Suprapubic skin (tissue), 4 donors: ENCODE data around the gene ZNF300. TPM values are rescaled to one million over a fixed set of nuclear protein-coding genes. Genes with fewer than 3 reads are reported as not detected.

ENCODE experiments used
- DNase-seq, 2 donors: peaks; one replicate each; pipeline ENCODE4 v3.0.0-alpha.2; 2019; ENCODE audit warnings: low spot score in 2 of 2
- H3K27ac ChIP-seq: fragments of 200-600 bp; sonication (generic); one replicate; pipeline ENCODE4 v1.5.1; 2019
- H3K27me3 ChIP-seq: fragments of 200-600 bp; sonication (generic); one replicate; pipeline ENCODE4 v1.5.1; 2019
- H3K36me3 ChIP-seq: fragments of 200-600 bp; sonication (generic); one replicate; pipeline ENCODE4 v1.5.1; 2019
- H3K4me1 ChIP-seq: fragments of 200-600 bp; sonication (generic); one replicate; pipeline ENCODE4 v1.5.1; 2019
- H3K4me3 ChIP-seq: fragments of 200-600 bp; sonication (generic); one replicate; pipeline ENCODE4 v1.5.1; 2019; ENCODE audit warnings: mild to moderate bottlenecking
- H3K9me3 ChIP-seq: fragments of 200-600 bp; sonication (generic); one replicate; pipeline ENCODE4 v1.5.1; 2019
- EP300 ChIP-seq: sonication (generic); formaldehyde crosslinking; IDR thresholded peaks from one replicate; pipeline ENCODE4 v1.6.1; 2017; ENCODE audit warnings: antibody characterized with exemption
- POLR2A ChIP-seq, 2 donors: fragments of 450-650 bp; IDR thresholded peaks; one replicate each; pipeline ENCODE4 v1.6.1; 2017; ENCODE audit warnings: antibody characterized with exemption in 2 of 2, mild to moderate bottlenecking in 2 of 2, moderate library complexity in 2 of 2
- POLR2AphosphoS5 ChIP-seq, 3 donors: sonication (generic); formaldehyde crosslinking; IDR thresholded peaks; one replicate each; pipeline ENCODE4 v1.6.1; 2017; ENCODE audit warnings: antibody characterized with exemption in 3 of 3
- WGBS: methylation state at CpG from one replicate; pipeline ENCODE4 v1.1.5; 2018; 5-methylcytosine and 5-hydroxymethylcytosine counted together
- total RNA-seq, 4 donors: library from RNA; depleted of rRNA; stranded (reverse); fragments of >200 nt; gene quantifications; one replicate each; pipeline ENCODE4 v1.1.0, GENCODE V29; 2016
- TF ChIP-seq, protein P1 (sequence below), 2 donors: fragments of 200-600 bp in 1 of 2; fragments of 450-650 bp in 1 of 2; sonication (generic) in 1 of 2; IDR thresholded peaks; one replicate each; pipeline ENCODE4 v1.5.1; 2016 to 2019; ENCODE audit warnings: antibody characterized with exemption in 2 of 2, mild to moderate bottlenecking in 1 of 2, moderate library complexity in 1 of 2

ZNF300 gene
- total RNA-seq, 4 donors from 2014 or later, result 2.1 to 5.1 (median 3.3) TPM

- peaks cover 61% of the 10 kb centered on the region for H3K9me3 ChIP-seq
- H3K36me3 ChIP-seq, result peaks cover 6% of the 10 kb centered on the region
- no peak overlapping the region for H3K27ac ChIP-seq
- H3K27me3 ChIP-seq, result no peaks in the 10 kb centered on the region
- no peak for DNase-seq
- no peaks in the 10 kb centered on the region for H3K4me1 ChIP-seq
- TF ChIP-seq POLR2AphosphoS5 (IDR thresholded peaks at IDR 0.05), result no peak
- no peak for TF ChIP-seq POLR2A (IDR thresholded peaks at IDR 0.05)
- TF ChIP-seq, protein P1, sequence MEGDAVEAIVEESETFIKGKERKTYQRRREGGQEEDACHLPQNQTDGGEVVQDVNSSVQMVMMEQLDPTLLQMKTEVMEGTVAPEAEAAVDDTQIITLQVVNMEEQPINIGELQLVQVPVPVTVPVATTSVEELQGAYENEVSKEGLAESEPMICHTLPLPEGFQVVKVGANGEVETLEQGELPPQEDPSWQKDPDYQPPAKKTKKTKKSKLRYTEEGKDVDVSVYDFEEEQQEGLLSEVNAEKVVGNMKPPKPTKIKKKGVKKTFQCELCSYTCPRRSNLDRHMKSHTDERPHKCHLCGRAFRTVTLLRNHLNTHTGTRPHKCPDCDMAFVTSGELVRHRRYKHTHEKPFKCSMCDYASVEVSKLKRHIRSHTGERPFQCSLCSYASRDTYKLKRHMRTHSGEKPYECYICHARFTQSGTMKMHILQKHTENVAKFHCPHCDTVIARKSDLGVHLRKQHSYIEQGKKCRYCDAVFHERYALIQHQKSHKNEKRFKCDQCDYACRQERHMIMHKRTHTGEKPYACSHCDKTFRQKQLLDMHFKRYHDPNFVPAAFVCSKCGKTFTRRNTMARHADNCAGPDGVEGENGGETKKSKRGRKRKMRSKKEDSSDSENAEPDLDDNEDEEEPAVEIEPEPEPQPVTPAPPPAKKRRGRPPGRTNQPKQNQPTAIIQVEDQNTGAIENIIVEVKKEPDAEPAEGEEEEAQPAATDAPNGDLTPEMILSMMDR (IDR thresholded peaks at IDR 0.05), result no peak
- TF ChIP-seq EP300, result no peak
- H3K4me3 ChIP-seq, result no peak overlapping the region
Measured at GRCh38 chr5:150931368-150931965, 26.7 kb upstream of the ZNF300 start.

- peaks cover 10% of the 10 kb centered on the region for H3K9me3 ChIP-seq
- no peak for DNase-seq
- no peak overlapping the region for H3K27ac ChIP-seq
- TF ChIP-seq POLR2A (IDR thresholded peaks at IDR 0.05), result no peak
- TF ChIP-seq, protein P1 (IDR thresholded peaks at IDR 0.05), result no peak
- TF ChIP-seq EP300, result no peak
- H3K4me1 ChIP-seq, result no peaks in the 10 kb centered on the region
- WGBS, result 53% methylated on average over 2 of the region's 2 CpGs
- no peak overlapping the region for H3K4me3 ChIP-seq
- H3K36me3 ChIP-seq, result no peaks in the 10 kb centered on the region
- H3K27me3 ChIP-seq, result no peaks in the 10 kb centered on the region
Measured at GRCh38 chr5:150918613-150919012, 13.8 kb upstream of the ZNF300 start.

DNA sequence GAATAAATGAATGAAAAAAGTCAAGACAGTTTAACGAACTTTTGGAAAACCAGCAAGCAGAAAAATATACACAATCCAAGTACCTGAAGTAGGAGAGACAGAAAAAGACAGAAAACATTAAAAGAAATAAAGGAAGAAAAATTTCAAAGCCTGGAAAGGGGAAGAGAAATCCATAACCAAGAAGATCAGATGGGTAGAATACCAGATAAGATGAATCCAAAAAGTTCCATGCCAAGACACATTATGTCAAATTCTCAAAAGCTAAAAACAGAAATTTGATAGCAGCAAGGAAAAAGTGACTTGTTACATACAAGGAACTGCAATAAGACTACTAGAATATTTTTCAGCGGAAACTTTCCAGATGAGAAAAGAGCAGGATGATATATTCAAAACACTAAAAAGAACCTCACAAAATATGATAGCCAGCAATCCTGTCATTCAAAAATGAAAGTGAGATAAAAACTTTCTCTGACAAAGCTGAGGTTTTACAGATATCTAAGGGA is 7.6 kb upstream of the ZNF300 start:
- H3K4me3 ChIP-seq, result no peak overlapping the region
- H3K27me3 ChIP-seq, result no peaks in the 10 kb centered on the region
- 95% methylated on average over 2 of the region's 2 CpGs for WGBS
- TF ChIP-seq, protein P1 (IDR thresholded peaks at IDR 0.05), result no peak
- TF ChIP-seq POLR2AphosphoS5 (IDR thresholded peaks at IDR 0.05), result no peak
- TF ChIP-seq POLR2A (IDR thresholded peaks at IDR 0.05), result no peak
- TF ChIP-seq EP300, result no peak
- no peaks in the 10 kb centered on the region for H3K36me3 ChIP-seq
- H3K9me3 ChIP-seq, result peaks cover 34% of the 10 kb centered on the region
- no peaks in the 10 kb centered on the region for H3K4me1 ChIP-seq
- no peak for DNase-seq
- H3K27ac ChIP-seq, result no peak overlapping the region

- TF ChIP-seq, protein P1 (IDR thresholded peaks at IDR 0.05), result no peak
- TF ChIP-seq POLR2A (IDR thresholded peaks at IDR 0.05) (no peak), EP300 (no peak), POLR2AphosphoS5 (IDR thresholded peaks at IDR 0.05) (no peak)
- 20% methylated on average over 4 of the region's 4 CpGs for WGBS
- no peaks in the 10 kb centered on the region for H3K27me3 ChIP-seq
- no peak overlapping the region for H3K27ac ChIP-seq
- no peak for DNase-seq
- peaks cover 12% of the 10 kb centered on the region for H3K36me3 ChIP-seq
- peaks cover 3% of the 10 kb centered on the region for H3K4me1 ChIP-seq
- peaks cover 20% of the 10 kb centered on the region for H3K9me3 ChIP-seq
- H3K4me3 ChIP-seq, result peak overlapping the region; percentile 55
Measured at GRCh38 chr5:150905312-150905683, 518 bp upstream of the ZNF300 start.

- TF ChIP-seq, protein P1 (IDR thresholded peaks at IDR 0.05), result no peak
- TF ChIP-seq EP300, result no peak
- DNase-seq, result no peak
- Histone ChIP-seq H3K27me3 (no peaks in the 10 kb centered on the region), H3K36me3 (peaks cover 42% of the 10 kb centered on the region), H3K27ac (no peak overlapping the region), H3K9me3 (peaks cover 39% of the 10 kb centered on the region), H3K4me3 (no peak overlapping the region), H3K4me1 (peaks cover 3% of the 10 kb centered on the region)
- WGBS, result 92% methylated on average over 2 of the region's 2 CpGs
Measured at GRCh38 chr5:150901446-150901845, 3.3 kb downstream of the ZNF300 start.
